Activated T-cell treated with anti-CD3 and anti-CD28 coated beads, Interleukin-2, amount 50 U/mL, for 72 hours (primary cell): Measurements from ENCODE around the gene ECD. TPM values are rescaled to one million over a fixed set of nuclear protein-coding genes. Genes with fewer than 3 reads are reported as not detected.

Source experiments
- ATAC-seq, 2 donors: fragments of 150-1000 bp; cut with Tn5 transposase; replicated peaks in 1 of 2; 2 replicates each; pipeline ENCODE4 v1.10.0; 2021; ENCODE audit warnings: moderate library complexity in 2 of 2, mild to moderate bottlenecking in 1 of 2
- DNase-seq, 2 donors: peaks; one replicate each; pipeline ENCODE4 v3.0.0; 2021 to 2022; ENCODE audit warnings: mixed read lengths in 1 of 2
- H3K27ac Mint-ChIP-seq: one replicate; pipeline ENCODE4 v1.8.0; 2022; ENCODE audit warnings: mild to moderate bottlenecking, moderate library complexity, mixed read lengths
- H3K27me3 Mint-ChIP-seq: one replicate; pipeline ENCODE4 v1.8.0; 2022; ENCODE audit warnings: low read depth, mixed read lengths
- H3K36me3 Mint-ChIP-seq, 2 donors: one replicate each; pipeline ENCODE4 v1.8.0; 2022; ENCODE audit warnings: mixed read lengths in 2 of 2, mild to moderate bottlenecking in 1 of 2; ENCODE audit not compliant: insufficient read depth in 2 of 2
- H3K4me1 Mint-ChIP-seq: one replicate; pipeline ENCODE4 v1.8.0; 2022; ENCODE audit warnings: low read depth, mixed read lengths
- H3K4me3 Mint-ChIP-seq, 2 donors: one replicate each; pipeline ENCODE4 v1.8.0; 2022; ENCODE audit warnings: mild to moderate bottlenecking in 2 of 2, mixed read lengths in 2 of 2, moderate library complexity in 2 of 2
- H3K9me3 Mint-ChIP-seq, 2 donors: one replicate each; pipeline ENCODE4 v1.8.0; 2022; ENCODE audit warnings: mixed read lengths in 2 of 2
- total RNA-seq, 2 donors: library from RNA; stranded (reverse); gene quantifications; one replicate each; pipeline ENCODE4 v1.2.3, GENCODE V29; 2022

ECD gene
- 10 to 100 TPM; 31.9 to 32.8 TPM for total RNA-seq

DNA sequence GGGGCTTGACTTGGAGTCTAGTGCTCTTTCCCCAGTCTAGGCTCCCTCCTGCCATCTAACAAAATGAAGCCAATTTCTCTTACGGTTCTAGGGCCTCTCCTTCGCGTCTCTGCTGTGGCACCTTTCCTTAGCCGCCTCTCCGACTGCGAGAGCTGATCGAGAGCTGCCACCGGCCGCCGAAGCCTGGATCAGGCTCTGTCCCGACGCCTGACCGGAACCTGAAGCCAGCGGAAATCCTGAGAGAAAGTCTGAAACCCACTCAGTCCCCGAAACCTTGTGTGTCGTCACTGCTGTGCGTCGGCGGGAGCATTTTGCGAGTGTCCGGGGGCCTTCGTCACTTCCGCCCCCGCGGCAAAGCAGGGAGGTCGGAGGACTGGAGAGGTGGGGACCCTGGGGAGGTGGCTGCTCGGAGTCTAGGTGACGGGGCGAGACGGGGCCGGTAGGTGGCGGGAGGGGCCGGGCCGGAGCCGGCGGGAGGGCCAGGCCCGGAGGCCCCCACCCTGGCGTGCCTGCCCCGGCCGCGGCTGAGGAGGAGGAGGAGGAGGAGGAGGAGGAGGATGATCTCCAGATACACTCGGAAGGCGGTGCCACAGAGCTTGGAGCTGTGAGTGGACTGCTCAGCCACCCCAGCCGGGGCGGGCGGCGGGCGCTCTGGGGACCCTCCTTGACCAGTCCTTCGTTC lies at the start of gene ECD, which contains the start of gene FAM149B1:
TSS of gene ECD (minus strand) at position 226 of the 682 bp plus-strand sequence. CDS start 4,071 bp downstream, outside the sequence.
TSS of gene FAM149B1 (plus strand) at position 337 of the 682 bp plus-strand sequence. CDS start at position 558, 221 bp downstream.
- Mint-ChIP-seq H3K27ac (peak within 1 kb of the TSS; percentile 100), H3K36me3 (peaks cover 8 to 20% of the 10 kb centered on the region in 2 donors), H3K4me1 (peaks cover 42% of the 10 kb centered on the region), H3K27me3 (no peaks in the 10 kb centered on the region), H3K4me3 (peak within 1 kb of the TSS; percentile 98 to 99), H3K9me3 (peaks cover 0 to 2% of the 10 kb centered on the region in 2 donors)
- peak; percentile 98 for ATAC-seq
- peak; percentile 94 to 95 for DNase-seq

DNA sequence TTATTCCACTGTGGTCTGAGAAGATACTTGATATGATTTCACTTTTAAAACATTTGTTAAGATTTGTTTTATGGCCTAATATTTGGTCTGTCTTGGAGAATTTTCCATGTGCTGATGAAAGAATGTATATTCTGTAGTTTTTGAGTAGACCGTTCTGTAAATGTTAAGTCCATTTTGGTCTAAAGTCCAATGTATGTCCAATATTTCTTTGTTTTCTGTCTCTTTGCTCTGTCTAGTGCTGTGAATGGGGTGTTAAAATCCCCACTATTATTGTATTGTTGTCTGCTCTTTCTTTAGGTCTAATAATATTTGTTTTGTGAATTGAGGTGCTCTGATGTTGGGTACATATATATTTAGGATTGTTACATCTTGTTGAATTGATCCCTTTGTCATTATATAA lies 47.9 kb upstream of the ECD start:
- H3K27ac Mint-ChIP-seq, result no peak overlapping the region
- no peaks in the 10 kb centered on the region for H3K27me3 Mint-ChIP-seq
- H3K4me3 Mint-ChIP-seq, result no peak overlapping the region
- H3K36me3 Mint-ChIP-seq, result peaks cover 7% of the 10 kb centered on the region in 2 donors
- no peak for ATAC-seq
- no peak for DNase-seq
- H3K4me1 Mint-ChIP-seq, result peaks cover 13% of the 10 kb centered on the region
- H3K9me3 Mint-ChIP-seq, result no peaks in the 10 kb centered on the region

DNA sequence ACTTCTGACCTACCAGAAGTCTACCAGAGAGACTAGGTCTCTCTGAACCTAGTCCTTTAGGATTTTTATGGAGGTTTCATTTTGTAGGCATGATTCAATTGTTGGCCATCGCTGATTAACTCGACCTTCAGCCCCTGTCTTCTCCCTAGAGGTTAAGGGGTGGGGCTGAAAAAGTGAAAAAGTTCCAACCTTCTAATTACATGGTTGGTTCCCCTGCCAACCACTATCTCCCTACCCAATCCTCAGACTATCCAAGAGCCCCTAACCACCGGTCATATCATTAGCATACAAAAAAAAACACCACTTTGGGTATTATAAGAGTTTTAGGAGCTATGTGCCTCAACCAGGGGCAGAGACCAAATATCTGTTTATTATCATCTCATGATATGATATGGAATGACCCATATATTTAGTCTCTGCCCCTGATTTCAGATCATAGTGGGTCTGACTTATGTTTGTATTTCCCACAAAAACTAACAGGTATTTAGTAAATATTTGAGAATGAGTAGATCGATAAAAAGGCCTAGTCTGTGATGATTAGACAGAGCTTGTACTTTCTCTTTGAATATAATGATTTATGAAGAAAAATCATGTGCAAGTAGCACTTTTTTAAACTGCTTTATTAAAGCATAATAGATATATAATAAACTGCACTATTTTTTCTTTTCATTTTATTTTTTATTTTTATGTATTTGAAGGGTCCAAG lies 43.5 kb upstream of the ECD start:
- DNase-seq, result no peak
- Mint-ChIP-seq H3K9me3 (no peaks in the 10 kb centered on the region), H3K27me3 (no peaks in the 10 kb centered on the region), H3K4me3 (no peak overlapping the region), H3K36me3 (peaks cover 5 to 6% of the 10 kb centered on the region in 2 donors), H3K27ac (no peak overlapping the region), H3K4me1 (no peaks in the 10 kb centered on the region)
- ATAC-seq, result no peak

- no peak overlapping the region for H3K4me3 Mint-ChIP-seq
- H3K27ac Mint-ChIP-seq, result no peak overlapping the region
- no peak for ATAC-seq
- DNase-seq, result no peak
- H3K27me3 Mint-ChIP-seq, result no peaks in the 10 kb centered on the region
- H3K4me1 Mint-ChIP-seq, result no peaks in the 10 kb centered on the region
- peaks cover 4 to 8% of the 10 kb centered on the region in 2 donors for H3K36me3 Mint-ChIP-seq
- H3K9me3 Mint-ChIP-seq, result no peaks in the 10 kb centered on the region
Measured at GRCh38 chr10:73210395-73211105, 42.7 kb upstream of the ECD start.

DNA sequence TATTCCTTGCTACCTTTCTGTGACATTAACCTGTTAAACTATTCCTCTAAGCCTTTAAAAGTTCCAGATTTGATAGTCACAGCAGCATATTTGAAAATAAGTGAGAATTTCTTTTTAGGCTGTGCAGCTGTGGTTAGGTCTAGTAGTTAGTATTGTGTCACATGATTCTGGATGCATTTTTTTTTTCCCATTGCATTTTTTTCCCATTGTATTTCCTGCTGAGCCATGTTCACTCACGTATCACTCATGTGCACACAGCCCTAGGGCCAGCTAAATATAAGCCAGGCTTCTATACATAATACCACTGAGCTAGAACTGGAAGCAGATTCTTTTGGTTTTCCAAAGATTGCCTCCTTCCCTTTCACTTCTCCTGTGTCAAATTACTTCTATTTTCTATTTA lies 41.9 kb upstream of the ECD start:
- Mint-ChIP-seq H3K9me3 (no peaks in the 10 kb centered on the region), H3K4me1 (no peaks in the 10 kb centered on the region), H3K4me3 (no peak overlapping the region), H3K27ac (no peak overlapping the region), H3K27me3 (no peaks in the 10 kb centered on the region), H3K36me3 (peaks cover 4 to 10% of the 10 kb centered on the region in 2 donors)
- ATAC-seq, result no peak
- DNase-seq, result no peak

GRCh38 chr10:73207883-73208282 lies 40.1 kb upstream of the ECD start:
- H3K4me1 Mint-ChIP-seq, result no peaks in the 10 kb centered on the region
- H3K36me3 Mint-ChIP-seq, result peaks cover 4 to 10% of the 10 kb centered on the region in 2 donors
- no peaks in the 10 kb centered on the region for H3K9me3 Mint-ChIP-seq
- H3K27me3 Mint-ChIP-seq, result no peaks in the 10 kb centered on the region
- H3K27ac Mint-ChIP-seq, result no peak overlapping the region
- DNase-seq (no peak), ATAC-seq (no peak)
- no peak overlapping the region for H3K4me3 Mint-ChIP-seq

DNA sequence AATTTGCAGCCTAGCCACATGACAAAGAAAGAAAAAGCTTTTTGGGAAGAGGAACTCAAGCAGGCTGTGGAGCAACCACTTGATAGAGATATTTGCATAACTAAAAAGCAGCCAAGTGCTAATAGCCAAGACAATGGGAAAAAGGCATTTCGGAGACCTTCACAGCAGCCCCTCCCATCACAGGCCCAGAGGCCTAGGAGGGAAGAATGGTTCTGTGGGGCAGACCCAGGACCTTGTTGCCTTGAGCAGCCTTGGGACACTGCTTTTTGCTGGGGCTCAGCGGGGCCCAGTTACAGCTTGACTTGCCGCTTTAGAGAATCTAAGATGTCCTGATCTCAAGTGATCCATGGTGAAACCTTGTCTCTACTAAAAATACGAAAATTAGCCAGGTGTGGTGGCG lies 38.6 kb upstream of the ECD start:
- peaks cover 4 to 10% of the 10 kb centered on the region in 2 donors for H3K36me3 Mint-ChIP-seq
- no peak overlapping the region for H3K27ac Mint-ChIP-seq
- no peaks in the 10 kb centered on the region for H3K9me3 Mint-ChIP-seq
- no peak for DNase-seq
- no peaks in the 10 kb centered on the region for H3K27me3 Mint-ChIP-seq
- H3K4me3 Mint-ChIP-seq, result no peak overlapping the region
- no peak for ATAC-seq
- no peaks in the 10 kb centered on the region for H3K4me1 Mint-ChIP-seq

DNA sequence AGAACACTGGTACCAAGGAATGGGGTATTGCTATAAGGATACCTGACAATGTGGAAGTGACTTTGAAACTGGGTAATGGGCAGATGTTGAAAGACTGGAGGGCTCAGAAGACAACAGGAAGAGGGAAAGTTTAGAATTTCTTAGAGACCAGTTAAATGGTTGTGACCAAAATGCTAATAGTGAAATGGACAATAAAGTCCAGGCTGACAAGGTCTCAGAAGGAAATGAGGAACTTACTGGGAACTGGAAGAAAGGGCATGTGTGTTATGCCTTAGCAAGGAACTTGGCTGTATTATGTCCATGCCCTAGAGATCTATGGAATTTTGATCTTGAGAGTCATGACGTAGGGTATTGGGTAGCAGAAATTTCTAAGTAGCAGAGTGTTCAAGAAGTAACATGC lies 38.1 kb upstream of the ECD start:
- no peak overlapping the region for H3K27ac Mint-ChIP-seq
- DNase-seq (no peak), ATAC-seq (no peak)
- no peaks in the 10 kb centered on the region for H3K4me1 Mint-ChIP-seq
- H3K9me3 Mint-ChIP-seq, result no peaks in the 10 kb centered on the region
- peaks cover 4 to 10% of the 10 kb centered on the region in 2 donors for H3K36me3 Mint-ChIP-seq
- no peaks in the 10 kb centered on the region for H3K27me3 Mint-ChIP-seq
- H3K4me3 Mint-ChIP-seq, result no peak overlapping the region

DNA sequence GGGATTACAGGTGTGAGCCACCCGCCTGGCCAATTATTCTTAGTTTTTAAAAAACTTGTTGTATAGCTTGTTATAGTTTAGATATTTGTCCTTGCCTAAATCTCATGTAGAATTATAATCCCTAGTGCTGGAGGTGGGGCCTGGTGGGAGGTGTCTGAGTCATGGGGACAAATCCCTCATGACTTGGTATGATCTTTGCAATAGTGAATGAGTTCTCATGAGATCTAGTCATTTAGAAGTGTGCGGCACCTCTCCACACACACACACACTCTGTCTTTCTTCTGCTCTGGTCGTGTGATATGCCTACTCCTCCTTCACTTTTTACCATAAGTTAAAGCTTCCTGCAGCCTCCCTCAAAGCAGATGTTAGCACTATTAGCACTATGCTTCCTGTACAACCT lies 37.3 kb upstream of the ECD start:
- no peak overlapping the region for H3K27ac Mint-ChIP-seq
- DNase-seq, result no peak
- H3K9me3 Mint-ChIP-seq, result no peaks in the 10 kb centered on the region
- H3K27me3 Mint-ChIP-seq, result no peaks in the 10 kb centered on the region
- no peak overlapping the region for H3K4me3 Mint-ChIP-seq
- ATAC-seq, result no peak
- peaks cover 4 to 10% of the 10 kb centered on the region in 2 donors for H3K36me3 Mint-ChIP-seq
- H3K4me1 Mint-ChIP-seq, result no peaks in the 10 kb centered on the region

- no peak overlapping the region for H3K27ac Mint-ChIP-seq
- H3K36me3 Mint-ChIP-seq, result no peaks in the 10 kb centered on the region
- ATAC-seq, result no peak
Measured at GRCh38 chr10:73190188-73190587, 22.4 kb upstream of the ECD start.

GRCh38 chr10:73186266-73186665 lies 18.5 kb upstream of the ECD start:
- no peaks in the 10 kb centered on the region for H3K4me1 Mint-ChIP-seq
- H3K4me3 Mint-ChIP-seq, result no peak overlapping the region
- DNase-seq (no peak), ATAC-seq (no peak)
- no peaks in the 10 kb centered on the region for H3K27me3 Mint-ChIP-seq
- peaks cover 1 to 7% of the 10 kb centered on the region in 2 donors for H3K36me3 Mint-ChIP-seq
- H3K9me3 Mint-ChIP-seq, result no peaks in the 10 kb centered on the region
- no peak overlapping the region for H3K27ac Mint-ChIP-seq

More at GRCh38 chr10:73190188-73190587, 22.4 kb upstream of the ECD start:
- Mint-ChIP-seq H3K4me1 (no peaks in the 10 kb centered on the region), H3K4me3 (no peak overlapping the region), H3K27me3 (no peaks in the 10 kb centered on the region), H3K9me3 (no peaks in the 10 kb centered on the region)
- no peak for DNase-seq

- ATAC-seq, result no peak
- Mint-ChIP-seq H3K36me3 (peaks cover 1 to 12% of the 10 kb centered on the region in 2 donors), H3K4me3 (no peak overlapping the region)
Measured at GRCh38 chr10:73183667-73184281, 16.0 kb upstream of the ECD start.

DNA sequence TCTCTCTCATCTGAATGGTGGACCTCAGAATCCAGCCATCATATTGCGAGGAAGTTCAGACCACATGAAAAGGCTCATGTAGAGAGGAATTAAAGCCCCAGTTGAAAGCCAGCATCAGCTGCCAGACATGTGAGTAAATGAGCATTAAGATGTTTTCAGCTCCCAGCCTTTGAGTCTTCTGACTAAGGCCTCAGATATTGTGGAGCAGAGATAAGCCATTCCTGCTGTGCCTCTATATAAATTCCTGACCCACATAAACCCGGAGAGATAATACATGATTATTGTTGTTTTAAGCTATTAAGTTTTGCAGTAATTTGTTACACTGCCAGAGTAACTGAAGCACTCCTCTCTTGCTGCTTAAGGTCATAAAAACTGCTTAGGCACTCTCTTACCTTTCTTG lies 14.8 kb upstream of the ECD start:
- Mint-ChIP-seq H3K4me3 (no peak overlapping the region), H3K27ac (no peak overlapping the region), H3K27me3 (no peaks in the 10 kb centered on the region), H3K36me3 (peaks cover 1 to 12% of the 10 kb centered on the region in 2 donors), H3K4me1 (no peaks in the 10 kb centered on the region), H3K9me3 (no peaks in the 10 kb centered on the region)
- ATAC-seq (no peak), DNase-seq (no peak)

More at GRCh38 chr10:73183667-73184281, 16.0 kb upstream of the ECD start:
- no peaks in the 10 kb centered on the region for H3K4me1 Mint-ChIP-seq
- H3K27ac Mint-ChIP-seq, result no peak overlapping the region
- no peak for DNase-seq
- H3K27me3 Mint-ChIP-seq, result no peaks in the 10 kb centered on the region
- H3K9me3 Mint-ChIP-seq, result no peaks in the 10 kb centered on the region
